ENCODE measurements around the gene FRMD5.

- TF ChIP-seq, protein P1, sequence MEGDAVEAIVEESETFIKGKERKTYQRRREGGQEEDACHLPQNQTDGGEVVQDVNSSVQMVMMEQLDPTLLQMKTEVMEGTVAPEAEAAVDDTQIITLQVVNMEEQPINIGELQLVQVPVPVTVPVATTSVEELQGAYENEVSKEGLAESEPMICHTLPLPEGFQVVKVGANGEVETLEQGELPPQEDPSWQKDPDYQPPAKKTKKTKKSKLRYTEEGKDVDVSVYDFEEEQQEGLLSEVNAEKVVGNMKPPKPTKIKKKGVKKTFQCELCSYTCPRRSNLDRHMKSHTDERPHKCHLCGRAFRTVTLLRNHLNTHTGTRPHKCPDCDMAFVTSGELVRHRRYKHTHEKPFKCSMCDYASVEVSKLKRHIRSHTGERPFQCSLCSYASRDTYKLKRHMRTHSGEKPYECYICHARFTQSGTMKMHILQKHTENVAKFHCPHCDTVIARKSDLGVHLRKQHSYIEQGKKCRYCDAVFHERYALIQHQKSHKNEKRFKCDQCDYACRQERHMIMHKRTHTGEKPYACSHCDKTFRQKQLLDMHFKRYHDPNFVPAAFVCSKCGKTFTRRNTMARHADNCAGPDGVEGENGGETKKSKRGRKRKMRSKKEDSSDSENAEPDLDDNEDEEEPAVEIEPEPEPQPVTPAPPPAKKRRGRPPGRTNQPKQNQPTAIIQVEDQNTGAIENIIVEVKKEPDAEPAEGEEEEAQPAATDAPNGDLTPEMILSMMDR (IDR thresholded peaks at IDR 0.05) = no peak
- TF ChIP-seq POLR2A (IDR thresholded peaks at IDR 0.05) (no peak), POLR2AphosphoS5 (IDR thresholded peaks at IDR 0.05) (no peak), EP300 (IDR thresholded peaks at IDR 0.05) (no peak)
Measured at GRCh38 chr15:43876872-43877271, 318.2 kb downstream of the FRMD5 start.
